Muscle of arm (tissue), 12 donors: Measurements from ENCODE around the gene CEP104. TPM values are rescaled to one million over a fixed set of nuclear protein-coding genes. Genes with fewer than 3 reads are reported as not detected.

Experiments
- DNase-seq: peaks from one replicate; pipeline ENCODE4 v3.0.0-alpha.2; 2013
- polyA plus RNA-seq, 12 donors: library from polyadenylated mRNA; unstranded; fragments of 120-200 nt; gene quantifications; one replicate each; pipeline ENCODE4 v1.2.1, GENCODE V29; 2013; ENCODE audit not compliant: insufficient read length in 12 of 12

The CEP104 gene
- polyA plus RNA-seq, 12 donors = 17.4 to 108 (median 23.1) TPM

DNA sequence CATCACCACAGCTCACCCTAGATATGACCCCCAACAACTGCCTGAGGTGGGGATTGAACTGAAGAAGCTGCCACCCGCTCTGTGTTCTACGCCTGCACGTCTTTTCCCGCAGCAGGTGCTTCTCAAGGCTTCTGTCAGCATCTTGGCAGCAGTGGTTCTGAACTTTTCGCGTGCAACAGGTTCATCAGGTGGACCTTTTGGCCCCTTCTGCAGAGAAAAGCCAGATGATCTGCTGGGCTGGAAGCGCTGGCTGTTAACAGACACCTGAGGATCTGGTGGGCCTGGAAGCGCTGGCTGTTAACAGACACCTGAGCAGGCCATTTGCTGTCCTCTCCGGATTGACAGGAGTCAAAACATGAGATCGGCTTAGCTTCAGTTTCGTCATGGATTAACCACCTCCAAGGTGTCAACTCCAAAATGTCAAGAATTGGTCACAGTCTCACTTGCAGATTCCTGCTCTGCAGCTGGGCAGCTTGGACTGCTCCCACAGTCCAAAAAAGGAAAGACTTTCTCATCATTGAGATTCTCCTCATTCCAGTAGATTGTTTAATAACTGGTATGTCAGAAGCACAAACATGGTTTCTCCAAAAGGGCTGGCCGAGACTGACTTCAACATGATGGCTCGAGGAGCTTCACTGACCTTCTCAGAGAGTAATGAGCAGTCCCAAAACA lies 38.4 kb upstream of the CEP104 start:
- DNase-seq = no peak

DNA sequence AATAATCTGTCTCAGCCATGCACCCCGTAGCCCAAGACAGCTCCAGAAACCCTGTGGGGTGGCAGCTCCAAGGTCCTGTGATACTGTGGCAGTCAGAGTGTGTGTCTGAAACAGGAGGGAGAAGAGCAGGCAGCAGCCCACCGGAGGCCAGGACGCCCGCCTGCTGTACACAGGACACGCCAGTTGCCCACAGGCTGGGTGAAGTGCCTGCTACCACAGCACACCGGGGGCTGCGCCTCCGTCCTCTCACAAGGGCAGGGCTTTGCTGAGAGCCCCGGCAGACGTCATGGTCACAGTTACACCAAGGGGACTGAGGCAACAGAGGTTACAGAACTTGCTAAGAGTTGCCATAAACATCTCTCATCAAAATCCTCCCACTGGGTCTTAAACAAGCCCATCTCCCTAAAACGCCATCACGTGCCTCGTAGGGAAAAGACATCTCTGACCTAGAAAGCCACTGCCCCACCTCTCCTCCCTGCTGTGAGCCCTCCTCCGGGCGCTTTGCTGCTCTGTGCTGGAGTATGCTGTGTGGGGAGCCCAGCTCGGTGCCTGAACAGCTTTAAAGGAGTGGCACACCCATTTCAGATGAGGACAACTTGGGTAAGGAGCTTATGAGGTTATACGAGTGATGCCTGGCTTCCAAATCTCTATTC lies 37.7 kb upstream of the CEP104 start:
- no peak for DNase-seq

DNA sequence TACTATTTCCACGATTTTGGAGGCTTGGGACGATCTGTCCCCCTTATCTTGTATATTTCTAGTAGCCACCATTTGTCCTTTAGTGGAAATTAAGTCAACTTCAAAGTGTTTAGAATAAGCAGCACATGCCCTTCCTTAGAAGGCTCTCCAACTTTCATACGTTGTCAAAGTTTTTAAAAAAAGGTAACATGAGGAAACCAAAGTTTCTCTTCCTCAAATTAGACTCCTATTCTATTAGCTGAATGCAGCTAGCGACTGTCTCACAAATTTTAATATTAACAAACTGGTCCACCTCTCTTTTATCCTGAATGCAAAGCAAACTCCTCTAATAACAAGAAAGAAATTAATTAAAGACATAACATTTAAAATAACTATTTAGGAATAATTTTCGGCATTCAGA lies 36.2 kb upstream of the CEP104 start:
- DNase-seq = no peak

DNA sequence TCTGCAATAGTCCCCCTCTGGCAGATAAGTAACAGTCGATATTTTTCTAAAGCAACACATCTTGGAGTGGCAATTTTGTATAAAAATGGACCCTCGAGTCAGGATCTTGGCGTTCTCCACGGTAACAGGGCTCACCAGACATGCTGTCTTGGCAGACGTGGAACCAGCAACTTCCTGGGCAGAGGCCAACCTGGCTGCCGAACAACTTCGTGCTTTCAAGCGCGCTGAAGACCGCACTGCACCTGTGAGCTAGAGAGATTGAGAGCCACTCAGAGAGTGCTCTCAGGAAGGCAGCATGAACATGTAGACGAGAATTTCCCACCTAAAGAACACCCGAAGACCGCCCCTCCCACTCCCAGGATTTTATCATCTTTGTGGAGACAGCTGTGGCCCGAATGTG lies 35.7 kb upstream of the CEP104 start:
- no peak for DNase-seq

DNA sequence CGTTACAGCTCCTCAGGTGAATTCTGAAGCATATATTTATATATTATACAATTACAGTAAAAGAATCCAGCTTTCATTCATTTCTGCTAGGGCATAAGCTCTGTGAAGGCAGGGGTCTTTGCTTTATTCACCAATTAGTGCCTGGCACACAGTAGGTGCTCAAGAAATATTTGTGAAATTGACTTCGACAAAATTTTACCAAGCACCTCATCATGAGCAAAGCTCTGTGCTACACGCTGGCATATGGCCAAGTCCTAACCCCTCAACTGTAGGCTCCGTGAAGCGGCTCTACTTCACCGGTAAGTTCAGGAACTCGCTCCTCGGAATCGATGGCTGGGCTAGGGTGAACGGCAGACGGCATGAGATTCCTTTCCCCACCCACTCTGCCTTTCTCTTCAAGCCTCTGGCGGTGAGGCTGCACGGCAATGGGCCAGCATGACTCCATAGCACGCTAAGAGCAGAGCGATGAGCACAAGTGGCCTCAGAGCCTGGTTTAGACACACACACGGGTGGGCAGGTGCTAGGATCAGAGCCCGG lies 34.4 kb upstream of the CEP104 start:
- DNase-seq = no peak

DNA sequence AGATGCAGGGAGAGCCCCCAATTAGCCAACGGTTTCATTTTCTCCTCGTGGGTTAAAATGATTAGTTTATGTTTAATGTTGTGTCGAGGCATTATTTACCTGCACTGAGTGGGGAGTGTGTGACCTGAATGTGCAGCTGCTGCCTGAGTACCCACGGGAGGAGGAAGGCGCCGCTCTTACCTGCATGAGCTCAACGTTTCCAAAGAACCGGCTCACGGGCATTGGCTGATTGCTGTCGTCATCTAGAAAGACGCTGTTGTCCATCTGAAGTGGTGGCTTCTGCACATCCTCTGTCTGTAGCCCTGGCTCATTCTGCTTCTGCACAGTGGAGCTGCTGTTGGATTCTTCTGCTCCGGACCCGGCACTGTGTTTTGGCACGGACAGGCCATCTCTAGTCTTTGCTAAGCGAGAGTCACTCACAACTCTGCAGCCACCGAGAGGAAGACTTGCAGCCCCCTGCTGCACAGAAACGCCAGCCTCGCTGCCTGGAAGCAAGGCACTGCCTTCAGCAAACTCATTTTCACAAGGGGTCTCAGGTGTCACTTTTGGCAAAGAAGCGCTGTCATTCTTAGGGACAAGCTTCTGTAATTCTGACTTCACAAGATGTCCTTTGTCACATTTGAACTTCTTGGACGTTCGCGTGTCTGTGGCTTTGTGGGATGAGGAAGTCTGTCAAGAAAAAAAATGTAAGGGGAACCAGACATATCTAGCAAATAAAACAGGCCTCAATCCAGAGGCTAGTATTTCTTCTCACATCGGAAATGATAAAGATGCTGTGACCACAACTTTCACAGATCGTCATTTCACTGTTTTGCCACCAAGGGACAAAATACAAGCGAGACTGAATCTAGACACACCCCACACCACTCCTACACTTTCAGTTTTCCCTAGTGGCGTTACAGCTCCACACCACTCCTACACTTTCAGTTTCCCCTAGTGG lies 33.6 kb upstream of the CEP104 start:
- DNase-seq = no peak

DNA sequence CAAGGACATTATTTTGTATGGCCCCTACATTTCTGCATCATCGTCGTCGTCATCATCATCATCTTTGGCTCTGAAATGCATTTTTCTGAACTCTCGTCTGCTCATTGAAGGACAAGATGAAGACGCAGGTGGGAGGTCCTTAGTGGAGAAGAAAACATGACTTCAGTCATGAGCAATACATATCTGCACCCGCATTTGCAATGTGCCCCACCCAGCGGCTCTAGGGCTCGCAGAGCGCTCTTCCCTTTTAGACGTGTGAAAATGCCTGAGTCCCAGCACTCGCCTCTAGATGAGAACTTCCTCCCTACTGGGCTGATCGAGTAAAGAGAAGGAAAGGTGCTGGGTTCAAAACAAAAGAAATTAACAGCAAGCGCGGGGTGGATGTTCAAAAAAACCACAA lies 32.9 kb upstream of the CEP104 start:
- DNase-seq = no peak

DNA sequence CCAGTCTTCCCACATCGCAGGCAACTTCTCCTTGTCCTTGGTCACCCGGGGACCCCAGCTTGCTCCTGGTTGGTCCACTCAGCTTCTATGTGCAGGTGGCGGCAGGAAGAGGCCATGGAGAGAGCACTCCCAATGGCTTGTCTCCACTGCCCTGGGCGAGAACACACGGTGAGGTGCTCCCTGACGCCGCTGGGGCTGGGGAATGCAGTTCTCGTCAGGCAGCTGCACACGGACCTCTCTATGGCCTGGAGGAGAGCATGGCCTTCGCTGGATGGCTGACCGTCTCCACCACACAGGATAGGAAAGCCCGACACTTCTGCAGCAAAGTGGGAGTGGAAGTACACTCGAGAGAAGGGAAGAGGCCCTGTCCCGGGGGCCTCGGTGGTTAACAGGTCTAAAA lies 31.3 kb upstream of the CEP104 start:
- no peak for DNase-seq

DNA sequence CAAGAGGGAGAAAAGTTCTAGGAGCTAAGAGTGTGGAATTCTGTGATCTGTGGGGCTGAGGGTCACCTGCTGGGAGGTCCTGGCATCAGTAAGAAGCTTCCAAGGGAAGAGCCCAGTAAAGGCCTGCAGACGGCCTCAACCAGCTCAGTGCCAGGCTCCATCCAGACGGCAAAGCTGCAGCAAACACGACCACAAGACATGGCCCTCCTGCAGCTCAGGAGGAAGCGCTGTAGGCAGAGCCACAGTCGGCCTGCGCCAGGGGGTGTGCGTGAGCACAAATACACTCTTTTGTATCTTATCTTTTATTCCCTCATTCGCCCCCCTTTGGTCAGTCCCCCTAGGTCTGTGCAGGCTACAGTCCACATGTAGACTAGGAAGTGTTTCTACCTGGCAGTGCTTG lies 29.7 kb upstream of the CEP104 start:
- no peak for DNase-seq

DNA sequence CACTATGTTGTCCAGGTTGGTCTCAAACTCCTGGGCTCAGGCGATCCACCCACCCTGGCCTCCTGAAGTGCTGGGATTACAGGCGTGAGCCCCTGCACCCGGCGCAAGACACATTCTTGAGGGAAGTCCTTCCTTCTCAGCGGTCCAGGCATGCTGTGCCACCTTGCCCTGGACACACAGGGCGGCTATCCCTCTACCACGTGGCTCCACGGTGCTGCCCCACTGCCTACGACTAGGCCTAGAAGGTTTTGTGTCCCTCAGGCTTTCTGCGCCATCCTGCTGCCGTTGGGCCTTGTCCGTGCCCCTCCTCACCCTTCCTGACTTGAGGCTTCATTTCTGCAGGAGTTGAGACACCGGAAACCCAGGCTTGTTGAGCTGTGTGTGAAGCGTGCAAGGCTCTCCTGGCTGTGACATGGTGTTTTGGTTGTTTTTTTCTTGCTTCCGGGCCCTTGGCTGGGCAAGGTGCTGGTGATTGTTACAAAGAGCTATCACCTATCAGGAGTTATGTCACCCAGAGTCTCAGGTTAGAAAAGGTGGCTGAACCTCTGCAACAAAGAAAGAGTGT lies 29.2 kb upstream of the CEP104 start:
- DNase-seq = no peak

DNA sequence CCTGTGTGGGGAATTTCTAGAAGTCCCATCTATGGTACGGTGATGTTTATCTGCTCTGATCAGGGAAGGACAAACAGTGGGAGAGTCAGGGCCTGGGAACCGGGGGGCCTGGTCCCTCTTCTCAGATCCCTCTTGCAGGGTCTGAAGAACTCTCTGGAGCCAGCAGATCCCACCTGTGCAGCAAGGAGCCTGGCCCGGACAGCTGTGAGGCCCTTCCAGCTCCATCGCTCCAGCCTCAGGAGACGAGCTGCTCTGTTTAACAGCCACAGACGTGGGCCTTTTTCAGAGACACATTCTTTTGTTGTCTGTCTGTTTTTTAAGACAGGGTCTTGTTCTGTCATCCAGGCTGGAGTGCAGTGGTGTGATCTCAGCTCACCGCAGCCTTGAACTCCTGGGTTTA lies 28.6 kb upstream of the CEP104 start:
- DNase-seq = no peak

DNA sequence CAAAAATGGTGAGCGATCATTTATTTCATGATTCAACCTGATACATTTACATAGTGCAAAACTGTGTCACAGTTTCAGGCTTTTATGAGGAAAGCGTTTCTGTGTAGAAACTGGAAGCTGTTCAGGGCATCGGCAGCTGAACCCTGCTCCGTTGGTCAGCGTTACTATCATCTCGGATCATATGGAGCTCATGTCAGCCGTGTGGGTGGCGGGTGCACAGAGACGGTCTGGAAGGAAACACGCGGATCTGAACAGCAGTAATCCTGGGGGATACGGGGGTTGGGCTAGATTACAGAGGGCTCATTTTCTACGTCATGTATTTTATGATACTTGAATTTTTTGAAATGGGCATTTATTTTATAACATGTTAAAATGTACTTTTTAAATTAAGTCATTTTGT lies 28.0 kb upstream of the CEP104 start:
- DNase-seq = no peak

DNA sequence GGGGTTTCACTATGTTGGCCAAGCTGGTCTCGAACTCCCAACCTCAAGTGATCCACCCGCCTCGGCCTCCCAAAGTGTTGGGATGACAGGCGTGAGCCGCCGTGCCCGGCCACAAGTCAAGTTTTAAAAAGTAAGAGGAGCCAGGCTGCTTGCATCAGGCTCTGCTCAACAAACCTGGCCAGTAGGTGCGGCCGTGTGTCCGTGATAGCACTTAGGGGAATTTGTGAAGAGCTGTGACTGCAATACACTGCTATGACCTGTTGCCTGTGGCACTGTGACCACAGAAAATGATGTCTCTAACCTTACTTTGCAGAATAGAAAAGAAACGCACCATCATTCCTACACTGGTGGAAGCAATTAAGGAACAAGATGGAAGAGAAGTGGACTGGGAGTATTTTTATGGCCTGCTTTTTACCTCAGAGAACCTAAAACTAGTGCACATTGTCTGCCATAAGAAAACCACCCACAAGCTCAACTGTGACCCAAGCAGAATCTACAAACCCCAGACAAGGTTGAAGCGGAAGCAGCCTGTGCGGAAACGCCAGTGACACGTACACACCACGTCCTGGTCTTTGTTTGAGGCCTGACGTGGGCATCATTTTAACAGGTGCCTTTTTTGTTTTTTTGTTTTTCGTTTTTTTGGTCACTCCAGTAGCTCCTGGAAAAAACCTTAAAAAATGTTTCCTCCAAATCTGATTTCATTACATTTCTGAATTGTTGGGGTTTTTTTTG lies 26.3 kb upstream of the CEP104 start:
- no peak for DNase-seq

DNA sequence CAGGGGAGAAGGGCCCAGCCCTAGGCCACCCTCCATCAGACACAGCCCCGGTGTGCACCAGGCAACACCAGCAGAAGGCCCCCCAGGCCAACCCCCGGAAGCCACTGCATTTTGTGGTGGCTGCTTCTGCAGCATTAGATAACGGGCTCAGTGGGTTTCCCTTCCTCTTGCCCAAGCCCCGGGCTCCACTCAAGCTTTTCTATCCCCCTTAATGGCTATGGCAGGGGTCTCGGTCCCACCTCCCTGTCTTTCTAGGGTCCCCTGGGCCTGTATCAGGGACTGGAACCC lies 24.1 kb upstream of the CEP104 start:
- DNase-seq = no peak

DNA sequence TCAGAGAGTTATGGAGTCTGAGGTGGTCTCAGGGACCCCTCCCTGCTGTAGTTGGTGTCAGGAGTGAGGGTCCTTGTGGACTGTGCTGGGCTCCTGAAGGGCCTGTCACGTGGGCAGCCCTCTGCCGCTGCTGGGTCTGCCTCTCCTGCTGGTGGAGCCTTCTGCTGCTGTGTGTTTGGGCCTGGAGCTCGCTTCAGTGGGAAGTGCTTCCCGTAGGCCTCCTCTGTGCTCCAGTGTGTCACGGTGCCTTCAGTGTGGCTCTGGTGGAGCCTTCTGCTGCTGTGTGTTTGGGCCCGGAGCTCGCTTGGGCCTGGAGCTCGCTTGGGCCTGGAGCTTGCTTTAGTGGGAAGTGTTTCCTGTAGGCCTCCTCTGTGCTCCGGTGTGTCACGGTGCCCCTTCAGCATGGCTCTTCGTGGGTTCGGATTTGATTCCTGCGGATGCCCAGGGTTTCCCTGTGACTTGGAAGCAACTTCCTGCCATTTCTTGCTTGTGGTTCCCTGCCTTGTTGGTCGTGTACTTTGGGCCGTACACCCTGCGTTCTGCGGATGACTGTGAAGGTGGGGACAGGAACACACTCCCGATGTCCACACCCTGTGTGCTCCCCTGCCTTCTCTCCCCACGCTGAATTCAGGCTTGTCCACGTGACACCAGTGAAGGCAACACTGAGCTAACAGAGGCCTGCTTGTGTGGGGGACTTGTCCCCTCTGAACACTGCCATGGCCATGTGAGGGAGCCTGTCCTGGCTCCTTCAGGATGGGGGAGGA lies 23.6 kb upstream of the CEP104 start:
- DNase-seq = no peak

DNA sequence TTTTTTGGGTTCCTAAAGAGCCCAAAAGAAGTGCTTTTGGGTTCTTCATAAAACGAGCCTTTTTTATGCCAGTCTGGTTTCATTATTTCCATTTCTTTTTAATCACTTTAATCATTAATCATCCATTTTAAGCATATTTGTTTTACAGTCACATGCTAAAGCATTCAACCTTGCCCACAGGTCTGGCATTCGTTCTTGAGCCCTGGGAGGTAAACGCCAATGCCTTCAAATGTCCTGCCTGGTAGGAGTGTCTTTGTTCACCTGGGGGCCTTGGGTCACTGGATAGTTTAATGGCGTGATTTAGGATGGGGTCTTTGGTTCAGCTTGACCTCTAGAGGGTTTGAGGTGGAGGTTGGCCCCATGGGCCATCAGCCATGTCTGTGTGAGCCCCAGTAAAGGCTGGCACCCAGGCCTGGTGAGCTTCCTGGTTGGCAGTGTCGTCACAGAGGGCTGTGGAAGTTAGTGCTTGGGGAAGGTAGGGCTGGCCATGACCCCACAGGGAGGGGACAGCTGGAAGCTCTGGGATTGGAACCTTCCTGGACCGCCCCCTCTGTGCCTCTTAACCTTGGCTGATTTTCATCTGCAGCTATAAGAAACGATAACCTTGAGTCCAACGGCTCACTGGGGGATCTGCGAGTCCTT lies 22.9 kb upstream of the CEP104 start:
- DNase-seq = no peak

DNA sequence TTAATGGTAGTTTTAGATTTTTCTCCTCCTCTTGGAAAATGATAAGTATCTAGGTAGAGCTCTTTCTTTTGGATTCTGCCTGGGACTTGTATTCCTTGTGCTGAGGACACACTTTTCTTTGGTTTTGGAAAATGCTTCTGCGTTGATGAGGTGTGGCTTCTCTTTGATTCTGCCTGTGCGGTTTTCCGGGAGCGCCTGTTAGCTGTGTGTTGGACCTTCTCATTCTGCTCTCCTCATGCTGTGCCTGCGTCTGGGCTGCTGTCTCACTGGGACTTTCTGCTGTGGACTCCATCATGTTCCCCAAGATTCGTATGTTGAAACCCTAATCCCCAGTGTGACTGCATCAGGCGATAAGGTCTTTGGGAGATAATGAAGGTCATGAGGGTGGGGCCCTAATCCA lies 22.1 kb upstream of the CEP104 start:
- no peak for DNase-seq

DNA sequence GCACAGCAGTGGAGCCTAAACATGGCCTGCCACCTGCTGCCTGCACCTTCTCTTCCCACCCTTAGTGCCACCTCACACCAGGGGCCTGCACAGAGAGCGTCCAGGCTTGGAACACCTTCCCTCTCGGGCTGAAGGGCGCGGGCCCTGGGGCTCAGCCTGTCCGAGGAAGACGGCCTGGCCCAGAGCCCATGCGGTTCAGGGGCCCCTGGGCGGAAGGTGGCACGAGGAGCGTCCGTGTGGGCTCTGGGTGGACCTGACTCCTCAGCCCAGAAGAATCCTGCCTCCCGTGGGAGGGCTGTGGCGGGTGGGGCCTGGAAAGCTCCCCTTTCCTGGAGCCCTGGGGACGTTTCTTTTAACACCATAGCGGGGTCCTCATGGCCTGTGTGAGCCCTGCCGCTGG lies 19.7 kb upstream of the CEP104 start:
- DNase-seq = no peak

DNA sequence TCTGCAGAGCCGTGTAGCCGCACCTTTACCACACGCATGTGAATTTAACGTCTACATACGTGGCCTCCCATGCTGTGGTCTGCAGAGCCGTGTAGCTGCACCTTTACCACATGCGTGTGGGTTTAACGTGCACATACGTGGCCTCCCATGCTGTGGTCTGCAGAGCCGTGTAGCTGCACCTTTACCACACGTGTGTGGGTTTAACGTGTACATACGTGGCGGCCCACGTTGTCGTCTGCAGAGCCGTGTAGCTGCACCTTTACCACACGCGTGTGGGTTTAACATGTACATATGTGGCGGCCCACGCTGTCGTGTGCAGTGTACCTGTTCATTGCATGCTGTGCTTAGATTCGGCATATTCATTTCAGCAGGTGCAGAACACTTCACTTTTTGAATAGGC lies 17.7 kb upstream of the CEP104 start:
- no peak for DNase-seq

DNA sequence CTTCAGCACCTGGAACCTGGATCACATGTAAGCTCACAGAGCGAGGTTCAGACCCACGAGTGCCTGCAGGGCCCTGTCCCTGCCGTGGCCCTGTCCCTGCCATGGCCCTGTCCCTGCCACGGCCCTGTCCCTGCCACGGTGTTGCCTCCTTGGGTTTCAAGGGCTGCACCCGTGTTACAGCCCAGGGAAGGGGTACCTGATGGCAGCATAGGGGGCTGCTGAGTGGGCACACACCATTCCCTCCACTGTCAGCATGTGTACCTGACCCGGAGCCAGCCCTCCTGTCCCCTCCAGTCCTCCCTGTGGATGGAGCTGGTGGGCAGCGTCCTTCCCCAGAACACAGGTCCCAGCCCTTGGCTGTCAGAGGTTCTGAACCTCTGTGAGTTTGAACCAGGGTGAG lies 15.5 kb upstream of the CEP104 start:
- DNase-seq = no peak

DNA sequence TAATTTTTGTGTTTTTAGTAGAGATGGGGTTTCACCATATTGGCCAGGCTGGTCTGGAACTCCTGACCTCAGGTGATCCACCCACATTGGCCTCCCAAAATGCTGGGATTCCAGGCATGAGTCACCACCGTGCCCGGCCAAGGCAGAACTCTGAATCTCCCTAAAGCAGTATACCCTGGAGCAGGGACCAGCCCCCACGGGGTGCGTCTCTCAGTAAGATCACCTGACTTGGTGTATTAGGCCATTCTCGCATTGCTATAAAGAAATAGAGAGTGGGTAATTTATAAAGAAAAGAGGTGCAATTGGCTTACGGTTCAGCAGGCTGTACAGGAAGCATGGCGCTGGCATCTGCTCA lies 14.4 kb upstream of the CEP104 start:
- DNase-seq = no peak
